Smooth muscle cell of the pulmonary artery (primary cell): ENCODE data around the gene DNAJB12. TPM values are rescaled to one million over a fixed set of nuclear protein-coding genes. Genes with fewer than 3 reads are reported as not detected.

Source experiments
- total RNA-seq: library from RNA; depleted of rRNA; stranded (reverse); fragments of >200 nt; gene quantifications from 2 replicates; pipeline ENCODE4 v1.2.3, GENCODE V29; 2014

DNAJB12 gene
- 36.7 and 42.7 TPM in 2 replicates for total RNA-seq

DNA sequence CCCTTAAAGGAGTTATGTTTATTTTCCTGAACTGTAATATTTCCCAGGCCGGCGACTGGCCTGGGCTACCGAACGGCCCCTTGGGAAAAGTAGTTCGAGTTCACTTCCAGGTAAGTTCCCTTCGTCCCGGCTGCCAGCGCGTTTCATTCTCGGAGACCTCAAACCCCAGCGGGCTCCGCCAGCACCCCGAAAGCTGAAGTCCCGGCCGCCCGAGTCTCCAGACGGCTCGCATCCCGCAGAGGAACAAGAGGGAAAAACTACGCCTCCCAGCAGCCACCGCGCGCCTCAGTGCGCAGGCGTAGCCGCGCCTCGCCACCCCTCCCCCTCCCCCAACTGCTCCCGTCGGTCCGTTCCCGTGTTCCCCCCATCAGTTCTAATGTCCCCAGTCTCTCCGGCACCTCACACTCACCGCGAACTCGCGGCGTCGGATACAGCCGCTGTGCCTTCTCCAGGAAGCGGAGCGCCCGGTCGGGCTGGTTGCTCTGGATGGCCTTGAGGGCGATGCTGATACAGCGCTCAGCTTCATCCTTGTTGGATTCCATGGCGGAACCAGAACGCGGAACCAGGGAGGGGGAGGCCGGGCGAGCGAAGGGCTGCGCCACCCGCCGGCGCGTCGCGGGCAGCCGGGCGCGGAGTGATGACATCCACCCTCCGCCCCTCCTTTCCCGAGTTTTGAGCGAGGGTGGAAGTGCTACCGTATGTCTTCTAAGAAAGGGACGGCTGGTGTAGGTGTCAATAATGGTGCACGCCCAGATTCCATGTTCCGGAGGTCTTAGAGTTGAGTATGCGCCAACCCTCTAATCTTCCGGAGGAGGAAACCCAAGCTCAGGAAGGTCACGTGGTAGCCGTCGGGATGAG lies at the start of gene DNAJB12:
DNAJB12 (minus strand) TSS at position 564 of the 858 bp plus-strand sequence; CDS start at position 542, 22 bp downstream.

Other genes with a start within 250 kb of the DNAJB12 start
- gene ANAPC16, start 138.9 kb downstream of the DNAJB12 start, total RNA-seq = 50.8 and 53.4 TPM in 2 replicates
- gene ASCC1, start 138.6 kb downstream of the DNAJB12 start, total RNA-seq = 27.3 and 29.1 TPM in 2 replicates
- gene DDIT4, start 81.0 kb downstream of the DNAJB12 start, total RNA-seq = 432 and 503 TPM in 2 replicates